ENCODE data around the gene WDR33. TPM values are rescaled to one million over a fixed set of nuclear protein-coding genes. Genes with fewer than 3 reads are reported as not detected.

WDR33 gene
- total RNA-seq, 2 experiments from 2014 or later: 70.7 to 96.6 TPM

DNA sequence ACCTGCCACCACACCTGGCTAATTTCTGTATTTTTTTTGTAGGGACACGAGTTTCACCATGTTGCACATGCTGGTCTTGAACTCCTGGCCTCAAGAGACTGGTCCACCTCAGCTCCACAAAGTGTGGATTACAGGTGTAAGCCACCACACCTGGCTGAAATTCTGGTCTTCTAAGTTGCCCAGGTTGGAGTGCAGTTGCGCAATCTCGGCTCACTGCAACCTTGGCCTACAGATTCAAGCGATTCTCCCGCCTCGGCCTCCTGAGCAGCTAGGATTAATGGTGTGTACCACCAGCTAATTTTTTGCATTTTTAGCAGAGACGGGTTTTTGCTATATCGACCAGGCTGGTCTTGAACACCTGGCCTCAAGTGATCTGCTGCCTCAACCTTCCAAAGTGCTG lies 41.4 kb upstream of the WDR33 start:
- H3K9me2 ChIP-seq (ENCODE audit: insufficient read depth, low read length): no peaks in the 10 kb centered on the region
- BruUV-seq (replicated peaks): no TSS peak
- CTCF ChIA-PET (ENCODE audit: unreplicated experiment): no interaction called here
- no peak overlapping the region for H3K27ac ChIP-seq (ENCODE audit: low read depth, low read length, poor library complexity, severe bottlenecking)
- peaks cover 35% of the 10 kb centered on the region for H3K4me1 ChIP-seq (ENCODE audit: insufficient read depth, low read length, poor library complexity, severe bottlenecking)
- no peak overlapping the region for H3K4me3 ChIP-seq (ENCODE audit: low read depth, low read length, poor library complexity, severe bottlenecking)
- DNase-seq (ENCODE audit: low spot score): no peak
- H2AFZ ChIP-seq (ENCODE audit: low read length): no peak overlapping the region
- peaks cover 39% of the 10 kb centered on the region for H4K20me1 ChIP-seq (ENCODE audit: insufficient read depth, low read length)
- H3K4me2 ChIP-seq (ENCODE audit: low read length): no peak overlapping the region
- intact Hi-C loops (cut with micrococcal nuclease; ENCODE audit: unreplicated experiment): no loop called here
- TF ChIP-seq EZH2phosphoT487 (IDR thresholded peaks at IDR 0.05; ENCODE audit: borderline replicate concordance, low read depth, low read length): no peak
- TF ChIP-seq CTCF (conservative IDR thresholded peaks at IDR 0.05; ENCODE audit: low read length): no peak
- POLR2A ChIA-PET: interaction anchor here (1.1 to 2.1 kb wide), 2 partner anchors 7 to 23 kb away, joined by 6 to 8 read pairs; no protein-coding TSS in a partner anchor
- H3K79me2 ChIP-seq (ENCODE audit: insufficient read depth, low read depth, low read length): peaks cover 83% of the 10 kb centered on the region
- H3K36me3 ChIP-seq (ENCODE audit: insufficient read depth, low read length): peaks cover 89% of the 10 kb centered on the region
- no peaks in the 10 kb centered on the region for H3K9me3 ChIP-seq (ENCODE audit: low read length)

DNA sequence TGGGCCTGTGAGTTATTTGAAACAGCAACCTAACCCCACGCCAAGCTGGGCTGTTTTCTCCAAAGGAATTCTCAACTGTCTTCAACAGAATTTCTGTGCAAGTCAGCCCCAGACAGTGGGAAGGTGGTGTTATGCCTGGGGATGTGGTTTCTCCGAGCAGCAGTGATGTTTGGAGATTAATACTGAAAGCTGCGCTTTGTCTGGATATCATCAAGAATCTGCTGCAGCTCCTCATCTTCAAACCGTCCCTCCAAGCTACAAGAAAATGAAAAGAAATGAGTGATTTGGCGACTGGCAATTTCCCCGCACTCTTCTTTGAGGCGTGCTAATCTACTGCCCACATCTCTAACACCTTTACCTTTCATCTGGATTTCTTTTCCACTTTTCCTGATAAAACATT lies 37.0 kb upstream of the WDR33 start:
- POLR2A ChIA-PET: interaction anchor here (1.1 kb wide), 1 partner anchor 10 kb away, joined by 3 read pairs; the partner anchor contains the start of gene POLR2D
- Histone ChIP-seq H2AFZ (ENCODE audit: low read length) (no peak overlapping the region), H3K4me2 (ENCODE audit: low read length) (no peak overlapping the region), H3K4me3 (ENCODE audit: low read depth, low read length, poor library complexity, severe bottlenecking) (no peak overlapping the region), H3K79me2 (ENCODE audit: insufficient read depth, low read depth, low read length) (peaks cover 44% of the 10 kb centered on the region), H3K27ac (ENCODE audit: low read depth, low read length, poor library complexity, severe bottlenecking) (no peak overlapping the region), H3K36me3 (ENCODE audit: insufficient read depth, low read length) (peaks cover 100% of the 10 kb centered on the region), H3K9me2 (ENCODE audit: insufficient read depth, low read length) (no peaks in the 10 kb centered on the region), H3K4me1 (ENCODE audit: insufficient read depth, low read length, poor library complexity, severe bottlenecking) (no peaks in the 10 kb centered on the region), H3K9me3 (ENCODE audit: low read length) (no peaks in the 10 kb centered on the region), H4K20me1 (ENCODE audit: insufficient read depth, low read length) (peaks cover 5% of the 10 kb centered on the region; the same call in 1 of the 2 replicates)
- BruUV-seq (replicated peaks): no TSS peak
- CTCF ChIA-PET (ENCODE audit: unreplicated experiment): no interaction called here
- TF ChIP-seq EZH2phosphoT487 (IDR thresholded peaks at IDR 0.05; ENCODE audit: borderline replicate concordance, low read depth, low read length) (no peak), CTCF (conservative IDR thresholded peaks at IDR 0.05; ENCODE audit: low read length) (no peak)
- no peak for DNase-seq (ENCODE audit: low spot score)
- intact Hi-C loops (cut with micrococcal nuclease; ENCODE audit: unreplicated experiment): no loop called here

GRCh38 chr2:127844973-127845372 lies 34.0 kb upstream of the WDR33 start:
- Histone ChIP-seq H3K27ac (ENCODE audit: low read depth, low read length, poor library complexity, severe bottlenecking) (no peak overlapping the region), H3K4me3 (ENCODE audit: low read depth, low read length, poor library complexity, severe bottlenecking) (no peak overlapping the region), H3K36me3 (ENCODE audit: insufficient read depth, low read length) (peaks cover 72% of the 10 kb centered on the region), H2AFZ (ENCODE audit: low read length) (no peak overlapping the region), H4K20me1 (ENCODE audit: insufficient read depth, low read length) (no peaks in the 10 kb centered on the region), H3K9me2 (ENCODE audit: insufficient read depth, low read length) (no peaks in the 10 kb centered on the region), H3K4me2 (ENCODE audit: low read length) (no peak overlapping the region), H3K9me3 (ENCODE audit: low read length) (no peaks in the 10 kb centered on the region), H3K4me1 (ENCODE audit: insufficient read depth, low read length, poor library complexity, severe bottlenecking) (no peaks in the 10 kb centered on the region), H3K79me2 (ENCODE audit: insufficient read depth, low read depth, low read length) (peaks cover 15% of the 10 kb centered on the region; the same call in 1 of the 2 replicates)
- TF ChIP-seq EZH2phosphoT487 (IDR thresholded peaks at IDR 0.05; ENCODE audit: borderline replicate concordance, low read depth, low read length) (no peak), CTCF (conservative IDR thresholded peaks at IDR 0.05; ENCODE audit: low read length) (no peak)
- POLR2A ChIA-PET: interaction anchor here (0.5 to 1.5 kb wide), 5 partner anchors 9 to 450 kb away, joined by 3 to 8 read pairs (median 5); no protein-coding TSS in a partner anchor
- CTCF ChIA-PET (ENCODE audit: unreplicated experiment): no interaction called here
- BruUV-seq (replicated peaks): no TSS peak
- DNase-seq (ENCODE audit: low spot score): no peak
- intact Hi-C loops (cut with micrococcal nuclease; ENCODE audit: unreplicated experiment): no loop called here

All from OCI-LY7 (cell line).